HG03108 (cell line): ENCODE data around the gene NDUFAF4.

Source experiments
- ATAC-seq: cut with Tn5 transposase; IDR thresholded peaks from one replicate; pipeline ENCODE4 v1.9.1; 2021; ENCODE audit warnings: moderate library complexity; ENCODE audit not compliant: unreplicated experiment

Gene NDUFAF4

GRCh38 chr6:96899451-96899998 is 1.8 kb upstream of the NDUFAF4 start:
- no peak for ATAC-seq

- no peak for ATAC-seq
Observed at GRCh38 chr6:96899019-96899418, 1.3 kb upstream of the NDUFAF4 start.

- no peak for ATAC-seq
Observed at GRCh38 chr6:96898241-96898851, 655 bp upstream of the NDUFAF4 start.

GRCh38 chr6:96889146-96889545 is 8.5 kb downstream of the NDUFAF4 start:
- no peak for ATAC-seq

- ATAC-seq: no peak
Observed at GRCh38 chr6:96888745-96889144, 8.9 kb downstream of the NDUFAF4 start.

GRCh38 chr6:96886519-96886918 is 11.2 kb downstream of the NDUFAF4 start:
- no peak for ATAC-seq

- peak; percentile 82 for ATAC-seq
Observed at GRCh38 chr6:96885187-96885631, 12.5 kb downstream of the NDUFAF4 start.

GRCh38 chr6:96878143-96878542 is 19.5 kb downstream of the NDUFAF4 start:
- no peak for ATAC-seq

GRCh38 chr6:96876886-96877545 is 20.7 kb downstream of the NDUFAF4 start:
- ATAC-seq: no peak

- ATAC-seq: no peak
Observed at GRCh38 chr6:96872976-96873375, 24.7 kb downstream of the NDUFAF4 start.

- ATAC-seq: no peak
Observed at GRCh38 chr6:96865055-96865405, 32.7 kb downstream of the NDUFAF4 start.

- no peak for ATAC-seq
Observed at GRCh38 chr6:96864216-96865054, 33.3 kb downstream of the NDUFAF4 start.

GRCh38 chr6:96862560-96862959 is 35.1 kb downstream of the NDUFAF4 start:
- ATAC-seq: no peak

- ATAC-seq: no peak
Observed at GRCh38 chr6:96861588-96861987, 36.1 kb downstream of the NDUFAF4 start.

- ATAC-seq: no peak
Observed at GRCh38 chr6:96856856-96857255, 40.8 kb downstream of the NDUFAF4 start.

- ATAC-seq: no peak
Observed at GRCh38 chr6:96853083-96853482, 44.6 kb downstream of the NDUFAF4 start.

- no peak for ATAC-seq
Observed at GRCh38 chr6:96852605-96853004, 45.1 kb downstream of the NDUFAF4 start.

- ATAC-seq: no peak
Observed at GRCh38 chr6:96851858-96852257, 45.8 kb downstream of the NDUFAF4 start.

GRCh38 chr6:96849615-96850014 is 48.1 kb downstream of the NDUFAF4 start:
- ATAC-seq: no peak

GRCh38 chr6:96844530-96844929 is 53.2 kb downstream of the NDUFAF4 start:
- peak; percentile 88 for ATAC-seq

GRCh38 chr6:96841345-96841744 is 56.3 kb downstream of the NDUFAF4 start:
- no peak for ATAC-seq
